Muscle layer of duodenum (tissue), 2 donors: ENCODE data around the gene RECK.

Source experiments
- H3K27ac ChIP-seq: one replicate; pipeline ENCODE4 v1.7.0; 2013; ENCODE audit warnings: mild to moderate bottlenecking, low read length
- H3K27me3 ChIP-seq: one replicate; pipeline ENCODE4 v1.7.0; 2013; ENCODE audit warnings: low read depth, mild to moderate bottlenecking, control low read depth, low read length
- H3K36me3 ChIP-seq, 2 donors: one replicate each; pipeline ENCODE4 v1.7.0; 2013; ENCODE audit warnings: low read length in 2 of 2, control low read depth in 1 of 2, mild to moderate bottlenecking in 1 of 2; ENCODE audit not compliant: insufficient read depth in 2 of 2, control insufficient read depth in 1 of 2
- H3K4me1 ChIP-seq, 2 donors: one replicate each; pipeline ENCODE4 v1.7.0; 2013; ENCODE audit warnings: low read length in 2 of 2, mild to moderate bottlenecking in 2 of 2, control low read depth in 1 of 2, moderate library complexity in 1 of 2; ENCODE audit not compliant: insufficient read depth in 2 of 2, control insufficient read depth in 1 of 2
- H3K4me3 ChIP-seq, 2 donors: one replicate each; pipeline ENCODE4 v1.7.0; 2013; ENCODE audit warnings: low read length in 2 of 2, low read depth in 1 of 2, mild to moderate bottlenecking in 1 of 2
- H3K9me3 ChIP-seq, 2 donors: one replicate each; pipeline ENCODE4 v1.7.0; 2013; ENCODE audit warnings: low read length in 2 of 2, control low read depth in 1 of 2, mild to moderate bottlenecking in 1 of 2; ENCODE audit not compliant: control insufficient read depth in 1 of 2
- donor health status: healthy.

The RECK gene

DNA sequence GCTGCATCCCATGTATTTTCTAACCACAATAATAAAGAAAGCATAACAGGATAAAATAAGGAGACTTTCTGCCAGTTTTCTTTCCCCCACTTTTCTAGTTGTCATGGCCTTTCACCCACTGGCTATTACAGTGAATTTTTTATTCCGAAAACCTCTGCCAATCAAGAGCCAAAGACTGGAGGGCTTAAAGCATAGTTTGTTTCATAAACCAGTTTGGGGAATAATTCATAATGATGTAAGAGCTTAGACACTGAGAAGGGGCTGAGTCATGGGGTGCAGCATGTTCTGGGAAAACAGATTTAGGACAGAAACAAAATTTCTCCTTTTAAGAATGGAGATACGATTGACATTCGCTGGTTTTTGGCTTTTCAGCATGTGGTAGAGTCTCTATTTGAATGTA, 95.4 kb downstream of the RECK start:
- no peaks in the 10 kb centered on the region for H3K27me3 ChIP-seq
- H3K4me1 ChIP-seq: peaks cover 0 to 5% of the 10 kb centered on the region in 2 donors
- H3K36me3 ChIP-seq: no peaks in the 10 kb centered on the region
- no peak overlapping the region for H3K4me3 ChIP-seq
- H3K9me3 ChIP-seq: no peaks in the 10 kb centered on the region
- no peak overlapping the region for H3K27ac ChIP-seq

GRCh38 chr9:36134761-36135505, 98.2 kb downstream of the RECK start:
- Histone ChIP-seq H3K27ac (no peak overlapping the region), H3K4me1 (peaks cover 6 to 29% of the 10 kb centered on the region in 2 donors), H3K36me3 (no peaks in the 10 kb centered on the region), H3K9me3 (no peaks in the 10 kb centered on the region), H3K27me3 (no peaks in the 10 kb centered on the region), H3K4me3 (no peak overlapping the region)

DNA sequence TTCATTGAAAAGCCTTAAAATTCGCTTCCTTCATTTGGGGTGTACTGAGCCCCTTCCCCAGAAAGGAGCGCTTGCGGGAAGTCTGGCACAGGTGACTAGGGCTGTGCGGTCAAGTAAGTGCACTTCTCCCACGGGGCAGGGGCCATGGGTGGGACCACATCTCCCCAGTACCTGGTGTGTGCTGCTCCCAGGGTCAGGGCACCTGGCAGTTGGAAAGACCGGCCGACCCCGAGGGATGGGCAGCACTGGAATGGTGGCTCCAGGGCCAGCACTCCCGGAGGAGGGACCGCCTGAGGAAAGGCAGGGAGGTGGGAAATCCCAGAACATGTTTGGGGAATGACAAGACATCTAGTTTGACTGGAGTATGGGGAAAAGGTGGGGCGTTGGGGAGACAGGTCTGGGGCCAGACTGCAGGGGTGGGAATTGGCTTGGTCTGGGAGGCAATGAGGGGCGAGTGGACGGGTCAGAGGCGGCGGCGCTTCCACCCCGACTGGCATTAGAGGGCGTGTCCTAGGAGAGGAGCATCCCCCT, 99.1 kb downstream of the RECK start:
- H3K36me3 ChIP-seq: no peaks in the 10 kb centered on the region
- H3K27me3 ChIP-seq: no peaks in the 10 kb centered on the region
- no peaks in the 10 kb centered on the region for H3K9me3 ChIP-seq
- H3K4me1 ChIP-seq: peaks cover 15 to 37% of the 10 kb centered on the region in 2 donors
- H3K27ac ChIP-seq: no peak overlapping the region
- H3K4me3 ChIP-seq: peak overlapping the region; percentile 21 to 70

GRCh38 chr9:36136272-36136893, 99.7 kb downstream of the RECK start, which contains the start of gene GLIPR2:
TSS of gene GLIPR2 (plus strand) at chr9:36136733. CDS start at chr9:36136779, 46 bp downstream.
- Histone ChIP-seq H3K9me3 (no peaks in the 10 kb centered on the region), H3K36me3 (no peaks in the 10 kb centered on the region), H3K27ac (peak within 1 kb of the TSS; percentile 83), H3K27me3 (no peaks in the 10 kb centered on the region), H3K4me1 (peaks cover 20 to 43% of the 10 kb centered on the region in 2 donors), H3K4me3 (peak within 1 kb of the TSS; percentile 70 to 85)

GRCh38 chr9:36136894-36137391, 100.2 kb downstream of the RECK start:
- Histone ChIP-seq H3K27ac (peak overlapping the region; percentile 83), H3K36me3 (no peaks in the 10 kb centered on the region), H3K4me3 (peak overlapping the region; percentile 70 to 85), H3K27me3 (no peaks in the 10 kb centered on the region), H3K9me3 (no peaks in the 10 kb centered on the region), H3K4me1 (peaks cover 25 to 49% of the 10 kb centered on the region in 2 donors)

DNA sequence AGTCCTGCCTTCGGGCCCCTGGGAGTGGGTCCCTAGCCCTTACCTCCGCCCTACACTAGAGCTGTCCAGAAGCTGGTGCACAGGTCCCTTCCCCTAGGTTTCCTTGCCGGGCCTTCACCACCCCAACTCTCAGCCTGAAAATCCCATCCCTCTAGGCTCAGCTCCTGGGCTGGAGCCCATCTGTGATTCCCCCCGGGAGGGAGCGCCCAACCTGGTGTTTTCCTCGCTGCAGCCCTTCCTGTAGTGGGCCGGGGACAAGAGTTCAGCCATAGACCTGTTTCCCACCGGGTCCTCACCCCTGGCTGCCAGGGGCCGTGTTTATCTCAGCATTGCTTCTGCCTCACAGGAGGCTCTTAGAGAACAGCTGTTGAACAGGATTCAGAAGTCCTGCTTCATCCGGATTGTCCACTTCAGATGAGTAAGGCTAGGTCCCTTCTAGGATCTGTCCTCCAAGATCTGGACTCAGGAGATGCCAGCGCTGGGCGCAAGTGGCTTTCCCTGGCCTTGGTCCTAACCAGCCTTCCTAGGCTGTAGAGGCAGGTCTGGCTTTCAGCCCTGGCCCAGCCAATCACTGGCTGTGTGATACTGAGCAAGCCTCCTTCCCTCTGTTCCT, 100.8 kb downstream of the RECK start:
- Histone ChIP-seq H3K4me3 (peak overlapping the region; percentile 70 to 85), H3K27me3 (no peaks in the 10 kb centered on the region), H3K4me1 (peaks cover 26 to 54% of the 10 kb centered on the region in 2 donors), H3K9me3 (no peaks in the 10 kb centered on the region), H3K36me3 (no peaks in the 10 kb centered on the region), H3K27ac (peak overlapping the region; percentile 83)

DNA sequence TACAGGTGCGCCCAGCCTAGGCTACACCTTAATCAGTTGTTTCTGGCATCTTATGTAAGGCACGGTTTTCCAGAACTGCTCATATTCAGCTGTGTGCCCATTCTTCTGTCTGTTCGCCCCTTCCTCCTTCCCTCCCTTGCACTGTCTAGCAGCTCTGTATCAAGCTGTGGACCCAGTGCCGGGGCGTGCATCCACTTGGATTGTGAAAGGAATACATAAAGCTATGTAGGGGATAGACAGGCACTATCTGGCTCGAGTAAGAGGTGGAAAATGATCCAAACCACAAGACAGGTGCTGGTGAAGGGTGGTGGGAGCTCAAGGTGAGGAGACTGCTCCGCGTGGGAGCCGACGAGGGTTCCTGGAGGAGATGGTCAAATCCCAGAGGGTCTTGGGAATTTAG, 101.8 kb downstream of the RECK start:
- Histone ChIP-seq H3K36me3 (no peaks in the 10 kb centered on the region), H3K4me1 (peaks cover 32 to 63% of the 10 kb centered on the region in 2 donors), H3K4me3 (no peak overlapping the region), H3K9me3 (no peaks in the 10 kb centered on the region), H3K27me3 (no peaks in the 10 kb centered on the region), H3K27ac (peak overlapping the region; percentile 39)

DNA sequence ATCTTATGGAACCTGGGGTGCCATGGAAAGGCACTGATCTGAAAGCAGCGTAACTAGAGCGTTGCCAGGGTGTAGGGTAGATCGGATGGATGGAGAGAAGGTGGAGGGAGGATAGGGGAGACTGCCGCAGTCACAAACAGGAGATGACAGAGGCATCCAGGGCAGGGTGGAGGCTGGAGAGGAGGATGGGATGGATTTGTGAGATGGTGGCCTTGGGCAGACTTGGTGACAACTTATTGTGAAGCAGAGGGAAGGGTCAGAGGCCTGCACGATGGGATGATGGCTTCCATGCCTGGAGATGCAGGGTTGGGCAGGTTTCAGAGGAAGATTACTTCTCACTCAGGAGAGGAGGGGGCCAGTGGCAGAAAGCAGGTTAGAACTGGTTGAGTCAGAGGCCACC, 102.2 kb downstream of the RECK start:
- peak overlapping the region; percentile 39 for H3K27ac ChIP-seq
- H3K4me1 ChIP-seq: peaks cover 34 to 67% of the 10 kb centered on the region in 2 donors
- H3K27me3 ChIP-seq: no peaks in the 10 kb centered on the region
- no peaks in the 10 kb centered on the region for H3K36me3 ChIP-seq
- no peak overlapping the region for H3K4me3 ChIP-seq
- no peaks in the 10 kb centered on the region for H3K9me3 ChIP-seq

- Histone ChIP-seq H3K36me3 (no peaks in the 10 kb centered on the region), H3K27me3 (no peaks in the 10 kb centered on the region), H3K27ac (peak overlapping the region; percentile 79), H3K4me1 (peaks cover 39 to 79% of the 10 kb centered on the region in 2 donors), H3K9me3 (no peaks in the 10 kb centered on the region), H3K4me3 (no peak overlapping the region)
These were observed 103.7 kb downstream of the RECK start for GRCh38 chr9:36140086-36141084.

DNA sequence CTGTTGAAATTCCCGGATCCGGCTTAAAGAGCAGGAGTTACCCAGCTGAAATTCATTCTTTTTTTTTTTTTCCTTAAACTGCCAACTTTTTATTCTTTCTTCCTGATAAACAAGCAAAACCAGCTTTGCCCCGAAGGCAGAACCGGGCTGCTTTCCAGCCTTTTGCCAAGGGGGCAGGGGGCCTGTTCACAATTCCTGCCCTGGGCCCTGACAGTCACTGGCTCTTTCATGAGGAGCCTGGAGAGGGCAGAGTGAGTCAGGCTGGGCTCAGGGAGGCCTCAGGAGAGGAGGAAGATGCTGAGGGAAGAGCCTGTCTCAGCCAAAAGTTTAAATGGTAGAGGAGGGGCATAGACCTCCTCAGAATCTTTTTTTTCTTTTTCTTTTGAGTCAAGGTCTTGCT, 104.6 kb downstream of the RECK start:
- H3K27ac ChIP-seq: peak overlapping the region; percentile 79
- H3K4me3 ChIP-seq: peak overlapping the region in 1 of 2 donors; percentile 48
- H3K27me3 ChIP-seq: no peaks in the 10 kb centered on the region
- H3K36me3 ChIP-seq: no peaks in the 10 kb centered on the region
- peaks cover 40 to 74% of the 10 kb centered on the region in 2 donors for H3K4me1 ChIP-seq
- no peaks in the 10 kb centered on the region for H3K9me3 ChIP-seq
